A549 (cell line): Measurements from ENCODE around the gene SELL. TPM values are rescaled to one million over a fixed set of nuclear protein-coding genes. Genes with fewer than 3 reads are reported as not detected.
"Not testable (repeated sequence)": the region's sequence is repeated elsewhere in the genome, so short reads cannot be mapped to it uniquely, and the experiment has no call there.

Experiments used
- ATAC-seq, 2 experiments: fragments of 200-7000 bp in 1 of 2; fragments of >200 bp in 1 of 2; cut with Nextera tagmentation in 1 of 2; cut with Tn5 transposase in 1 of 2; 3 replicates each; pipeline versions ENCODE4 v1.8.0 to v1.9.1; 2018 to 2020; ENCODE audit warnings: mild to moderate bottlenecking in 1 of 2, moderate library complexity in 1 of 2
- CTCF ChIA-PET: fragments of 300-600 bp; sonication (Branson Sonifier 250); formaldehyde crosslinking; extraction: SDS; loops from one replicate; lab custom pipeline; 2021; ENCODE audit warnings: antibody characterized with exemption, inconsistent platforms; lab: Yijun Ruan, JAX
- POLR2A ChIA-PET: fragments of 350-600 bp; formaldehyde crosslinking; extraction: SDS; loops from one replicate; lab custom pipeline; 2021; ENCODE audit warnings: antibody characterized with exemption, inconsistent platforms; lab: Yijun Ruan, JAX
- DNase-seq, 2 experiments: peaks; one replicate each; pipeline versions ENCODE4 v3.0.0 to v3.0.0-alpha.2; 2011 to 2016; ENCODE audit warnings: low read depth in 1 of 2, low spot score in 1 of 2
- FAIRE-seq: peaks from 2 replicates; lab custom pipeline; 2011; peaks lifted over from hg19 to GRCh38; lab: Jason Lieb, UNC
- H3K27ac ChIP-seq, 2 experiments: fragments of >200 bp; sonication (Bioruptor Twin); formaldehyde crosslinking; 3 replicates each; pipeline ENCODE4 v1.5.1; 2016 to 2017
- H3K4me1 ChIP-seq: fragments of >200 bp; sonication (Bioruptor Twin); formaldehyde crosslinking; 3 replicates; pipeline ENCODE4 v1.6.1; 2016
- H3K4me2 ChIP-seq: fragments of >200 bp; sonication (Bioruptor Twin); formaldehyde crosslinking; 3 replicates; pipeline ENCODE4 v1.6.1; 2016
- H3K4me3 ChIP-seq: fragments of >200 bp; sonication (Bioruptor Twin); formaldehyde crosslinking; 3 replicates; pipeline ENCODE4 v1.5.1; 2016
- H3K9me3 ChIP-seq: fragments of >200 bp; sonication (Bioruptor Twin); formaldehyde crosslinking; 3 replicates; pipeline ENCODE4 v1.6.1; 2016
- BCL3 ChIP-seq: fragments of >200 bp; sonication (Bioruptor Twin); formaldehyde crosslinking; IDR thresholded peaks from 3 replicates; pipeline ENCODE4 v1.6.1; 2016
- EHMT2 ChIP-seq: fragments of 200-600 bp; sonication (generic); IDR thresholded peaks from 2 replicates; pipeline ENCODE4 v1.6.1; 2016; ENCODE audit warnings: antibody characterized with exemption, low read depth, mild to moderate bottlenecking, moderate library complexity
- EP300 ChIP-seq, 2 experiments: fragments of >200 bp; sonication (Bioruptor Twin); formaldehyde crosslinking; IDR thresholded peaks; 2 replicates in 1 of 2; 3 replicates in 1 of 2; pipeline ENCODE4 v1.6.1; 2016 to 2017
- ESRRA ChIP-seq: fragments of 150-350 bp; IDR thresholded peaks from 2 replicates; pipeline ENCODE4 v1.6.1; 2014; ENCODE audit warnings: mild to moderate bottlenecking, low read length, borderline replicate concordance
- FOSB ChIP-seq: fragments of 250-450 bp; sonication (Bioruptor Pico); IDR thresholded peaks from 2 replicates; pipeline ENCODE4 v1.5.0; 2020; ENCODE audit warnings: mild to moderate bottlenecking, moderate library complexity
- HOXB13 ChIP-seq: fragments of 250-450 bp; sonication (Bioruptor Pico); IDR thresholded peaks from 2 replicates; pipeline ENCODE4 v1.5.0; 2020; ENCODE audit warnings: low read depth, mild to moderate bottlenecking, moderate library complexity
- JUN ChIP-seq, 2 experiments: fragments of >200 bp; sonication (Bioruptor Twin); formaldehyde crosslinking; IDR thresholded peaks; 2 replicates in 1 of 2; 3 replicates in 1 of 2; pipeline ENCODE4 v1.6.1; 2016 to 2017
- MYC ChIP-seq: IDR thresholded peaks from 2 replicates; pipeline ENCODE4 v1.6.1; 2012; ENCODE audit warnings: mild to moderate bottlenecking, inconsistent platforms, low read length, improper control_type of control experiment, borderline replicate concordance
- NFE2L2 ChIP-seq: fragments of 150-350 bp; conservative IDR thresholded peaks from 2 replicates; pipeline ENCODE4 v1.6.1; 2014; ENCODE audit warnings: low read length
- NR3C1 ChIP-seq: fragments of >200 bp; sonication (Bioruptor Twin); formaldehyde crosslinking; IDR thresholded peaks from 3 replicates; pipeline ENCODE4 v1.6.1; 2017
- PBX3 ChIP-seq: IDR thresholded peaks from 2 replicates; pipeline ENCODE4 v1.6.1; 2012
- PHF8 ChIP-seq: fragments of 200-600 bp; sonication (generic); IDR thresholded peaks from 2 replicates; pipeline ENCODE4 v1.6.1; 2016; ENCODE audit warnings: low read depth, mild to moderate bottlenecking, antibody characterized with exemption, moderate library complexity, borderline replicate concordance
- POLR2AphosphoS2 ChIP-seq: conservative IDR thresholded peaks from 2 replicates; pipeline ENCODE4 v1.6.1; 2012; ENCODE audit warnings: low read length, improper control_type of control experiment, inconsistent platforms
- REST ChIP-seq: fragments of 200-600 bp; sonication (generic); IDR thresholded peaks from 2 replicates; pipeline ENCODE4 v1.6.1; 2016; ENCODE audit warnings: antibody characterized with exemption, mild to moderate bottlenecking, moderate library complexity
- RNF2 ChIP-seq: fragments of 200-600 bp; sonication (generic); IDR thresholded peaks from 2 replicates; pipeline ENCODE4 v1.6.1; 2016; ENCODE audit warnings: low read depth, mild to moderate bottlenecking, antibody characterized with exemption, moderate library complexity, borderline replicate concordance
- TP53 ChIP-seq: fragments of 250-450 bp; sonication (Bioruptor Pico); IDR thresholded peaks from 2 replicates; pipeline ENCODE4 v1.5.0; 2021; ENCODE audit warnings: mild to moderate bottlenecking, moderate library complexity
- ZFP36 ChIP-seq: fragments of 450-650 bp; IDR thresholded peaks from 2 replicates; pipeline ENCODE4 v1.6.1; 2014; ENCODE audit warnings: borderline replicate concordance; ENCODE audit not compliant: partially characterized antibody
- WGBS: methylation state at CpG from one replicate; pipeline ENCODE4 v1.1.6; 2017; ENCODE audit errors: missing lambda C conversion rate; 5-methylcytosine and 5-hydroxymethylcytosine counted together
- polyA plus RNA-seq, 4 experiments: library from polyadenylated mRNA; depleted of rRNA in 3 of 4; stranded (reverse); fragments of >200 nt; fragmentation: RNase III in 1 of 4; extraction: RNeasy Plus Mini Kit Qiagen cat#74134 plus additional on column Dnase treatment in 1 of 4; gene quantifications; 2 replicates in 3 of 4; 3 replicates in 1 of 4; pipeline ENCODE4 v1.2.3, GENCODE V29; 2011 to 2017

The SELL gene
- polyA plus RNA-seq, 2 of the 4 experiments (the other 2 are of a cell fraction): 0.39 TPM

GRCh38 chr1:169713090-169713489 lies 1.7 kb upstream of the SELL start:
- 53% methylated on average over 5 of the region's 5 CpGs for WGBS
- H3K4me1 ChIP-seq, H3K27ac ChIP-seq, FAIRE-seq, H3K4me2 ChIP-seq, H3K9me3 ChIP-seq, DNase-seq, POLR2A ChIA-PET, H3K4me3 ChIP-seq, ATAC-seq: not testable (repeated sequence)
- CTCF ChIA-PET: interaction anchor here (1.5 to 2.9 kb wide), 9 partner anchors 8 to 162 kb away, joined by 3 to 26 read pairs (median 8); no protein-coding TSS in a partner anchor

GRCh38 chr1:169712309-169712631 lies 850 bp upstream of the SELL start:
- H3K27ac ChIP-seq: no peak overlapping the region
- CTCF ChIA-PET: interaction anchor here (0.5 to 2.9 kb wide), 23 partner anchors 9 to 292 kb away, joined by 3 to 26 read pairs (median 4); partner anchors contain the start of gene F5
- no peak for TF ChIP-seq FOSB (CRISPR knock-in tag)
- no peak for TF ChIP-seq HOXB13 (CRISPR knock-in tag)
- no peak for TF ChIP-seq NR3C1
- no peak for TF ChIP-seq EP300 (IDR thresholded peaks at IDR 0.05)
- TF ChIP-seq PBX3: no peak
- no peak for TF ChIP-seq REST
- TF ChIP-seq EHMT2: no peak
- no peak for TF ChIP-seq MYC
- no peak for TF ChIP-seq BCL3
- TF ChIP-seq PHF8: no peak
- no peak for TF ChIP-seq RNF2
- no peak for TF ChIP-seq NFE2L2
- TF ChIP-seq TP53: no peak
- no peak for TF ChIP-seq ESRRA
- no peak for TF ChIP-seq JUN (IDR thresholded peaks at IDR 0.05)
- TF ChIP-seq POLR2AphosphoS2: no peak
- TF ChIP-seq, all 56 proteins: peak for 0
- Histone ChIP-seq H3K4me3 (no peak overlapping the region), H3K4me1 (no peaks in the 10 kb centered on the region), H3K4me2 (no peak overlapping the region), H3K9me3 (0 out of 3 replicates have a peak, but pooled peaks cover 2% of the 10 kb centered on the region)
- 51% methylated on average over 2 of the region's 2 CpGs for WGBS
- FAIRE-seq (no peak), ATAC-seq (no peak), DNase-seq (no peak)
- POLR2A ChIA-PET: no interaction called here

- DNase-seq (no peak), ATAC-seq (no peak), FAIRE-seq (no peak)
- Histone ChIP-seq H3K4me1 (no peaks in the 10 kb centered on the region), H3K9me3 (no peaks in the 10 kb centered on the region), H3K4me3 (no peak overlapping the region), H3K27ac (no peak overlapping the region), H3K4me2 (no peak overlapping the region)
- POLR2A ChIA-PET: no interaction called here
- no peak for TF ChIP-seq ZFP36
- whole genome bisulfite sequencing: 45% methylated on average over 3 of the region's 3 CpGs
- CTCF ChIA-PET: interaction anchor here (1.1 to 1.4 kb wide), 2 partner anchors 16 to 27 kb away, joined by 3 to 4 read pairs; no protein-coding TSS in a partner anchor
These were observed 2.8 kb downstream of the SELL start for GRCh38 chr1:169708647-169709046.
